ENCODE measurements around the gene BICRA.

The BICRA gene

GRCh38 chr19:47652285-47652684 is 43.4 kb downstream of the BICRA start:
- no peak overlapping the region for H3K4me3 ChIP-seq (ENCODE audit: low read length)
- no peak for TF ChIP-seq CTCF (IDR thresholded peaks at IDR 0.05; ENCODE audit: insufficient read depth, low read depth, low read length, missing control alignments)
- DNase-seq (ENCODE audit: low read depth) = no peak

GRCh38 chr19:47653856-47654255 is 44.9 kb downstream of the BICRA start:
- TF ChIP-seq CTCF (IDR thresholded peaks at IDR 0.05; ENCODE audit: insufficient read depth, low read depth, low read length, missing control alignments) = no peak
- no peak overlapping the region for H3K4me3 ChIP-seq (ENCODE audit: low read length)
- no peak for DNase-seq (ENCODE audit: low read depth)

GRCh38 chr19:47657719-47658118 is 48.8 kb downstream of the BICRA start:
- DNase-seq (ENCODE audit: low read depth) = no peak
- H3K4me3 ChIP-seq (ENCODE audit: low read length) = no peak overlapping the region
- TF ChIP-seq CTCF (IDR thresholded peaks at IDR 0.05; ENCODE audit: insufficient read depth, low read depth, low read length, missing control alignments) = no peak

- DNase-seq (ENCODE audit: low read depth) = no peak
- H3K4me3 ChIP-seq (ENCODE audit: low read length) = no peak overlapping the region
- TF ChIP-seq CTCF (IDR thresholded peaks at IDR 0.05; ENCODE audit: insufficient read depth, low read depth, low read length, missing control alignments) = no peak
Measured at GRCh38 chr19:47658431-47659348, 49.8 kb downstream of the BICRA start.

GRCh38 chr19:47660435-47660832 is 51.5 kb downstream of the BICRA start:
- H3K4me3 ChIP-seq (ENCODE audit: low read length) = no peak overlapping the region
- DNase-seq (ENCODE audit: low read depth) = peak; percentile 86

GRCh38 chr19:47661161-47661560 is 52.2 kb downstream of the BICRA start:
- H3K4me3 ChIP-seq (ENCODE audit: low read length) = no peak overlapping the region
- no peak for TF ChIP-seq CTCF (IDR thresholded peaks at IDR 0.05; ENCODE audit: insufficient read depth, low read depth, low read length, missing control alignments)
- DNase-seq (ENCODE audit: low read depth) = no peak

More at GRCh38 chr19:47660435-47660832, 51.5 kb downstream of the BICRA start:
- no peak for TF ChIP-seq CTCF (IDR thresholded peaks at IDR 0.05; ENCODE audit: insufficient read depth, low read depth, low read length, missing control alignments)

GRCh38 chr19:47661611-47662010 is 52.7 kb downstream of the BICRA start:
- no peak overlapping the region for H3K4me3 ChIP-seq (ENCODE audit: low read length)
- no peak for TF ChIP-seq CTCF (IDR thresholded peaks at IDR 0.05; ENCODE audit: insufficient read depth, low read depth, low read length, missing control alignments)
- DNase-seq (ENCODE audit: low read depth) = no peak
